HG03108 (cell line): ENCODE results near the gene PRKG1.
"Not testable (repeated sequence)": the region's sequence is repeated elsewhere in the genome, so short reads cannot be mapped to it uniquely, and the experiment has no call there.

Source experiments
- ATAC-seq: cut with Tn5 transposase; IDR thresholded peaks from one replicate; pipeline ENCODE4 v1.9.1; 2021; ENCODE audit warnings: moderate library complexity; ENCODE audit not compliant: unreplicated experiment

The PRKG1 gene

GRCh38 chr10:52020702-52021101 lies 946.4 kb downstream of the PRKG1 start:
- no peak for ATAC-seq

- ATAC-seq: no peak
Measured at GRCh38 chr10:52027055-52027705, 952.9 kb downstream of the PRKG1 start.

DNA sequence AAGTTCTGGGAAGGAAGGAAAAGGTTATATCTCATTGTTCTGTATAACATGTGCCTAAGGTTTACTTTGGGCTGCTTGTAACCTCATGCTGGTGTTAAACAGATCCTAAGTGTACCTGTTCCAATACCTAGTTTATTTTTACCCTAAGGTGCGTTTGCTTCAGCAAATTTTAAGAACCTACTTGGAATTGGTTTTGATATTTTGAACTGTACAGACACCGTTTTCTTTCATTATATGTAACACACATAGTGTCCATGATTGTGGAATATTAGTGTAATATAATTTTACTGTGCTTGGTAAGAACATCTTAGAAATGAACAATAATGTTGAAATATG lies 954.2 kb downstream of the PRKG1 start:
- ATAC-seq: no peak

GRCh38 chr10:52029628-52030027 lies 955.3 kb downstream of the PRKG1 start:
- no peak for ATAC-seq

DNA sequence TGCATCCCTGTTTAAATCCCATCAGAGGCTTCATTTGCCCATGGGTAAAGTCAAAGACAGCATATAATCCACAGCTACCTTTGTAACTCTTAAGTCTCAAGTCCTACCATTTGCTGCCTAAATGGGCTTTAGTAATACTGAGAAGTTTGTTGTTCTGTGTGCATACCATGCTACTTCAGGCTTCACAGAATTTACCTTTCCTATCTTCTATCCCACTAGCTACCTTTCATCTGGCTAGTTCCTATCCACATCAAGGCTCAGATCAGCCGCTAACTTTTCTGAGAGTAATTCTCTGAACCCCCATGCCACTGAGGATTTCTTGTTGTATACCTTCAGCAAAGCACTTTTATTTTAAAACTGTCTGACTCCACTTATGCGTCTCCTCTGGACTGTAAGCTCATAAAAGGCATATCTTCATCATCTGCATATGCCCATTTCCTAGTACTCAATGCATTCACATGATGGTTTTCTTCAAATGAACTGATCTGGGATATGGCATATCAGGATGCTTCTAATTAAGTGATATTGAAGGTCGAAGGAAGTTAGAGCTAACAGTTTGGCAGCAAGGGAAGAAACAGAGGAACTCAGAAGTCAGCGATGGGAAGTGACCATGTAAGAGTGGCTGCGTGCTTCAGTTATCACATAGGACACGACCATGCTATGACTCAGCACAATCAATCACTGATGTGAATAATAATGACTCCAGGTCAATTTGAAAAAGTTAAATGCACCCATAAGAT lies 955.9 kb downstream of the PRKG1 start:
- no peak for ATAC-seq

GRCh38 chr10:52030975-52031374 lies 956.7 kb downstream of the PRKG1 start:
- ATAC-seq: no peak

- no peak for ATAC-seq
Measured at GRCh38 chr10:52031771-52032170, 957.5 kb downstream of the PRKG1 start.

- ATAC-seq: no peak
Measured at GRCh38 chr10:52032681-52033629, 958.7 kb downstream of the PRKG1 start.

GRCh38 chr10:52039002-52039793 lies 964.9 kb downstream of the PRKG1 start:
- ATAC-seq: not testable (repeated sequence)

DNA sequence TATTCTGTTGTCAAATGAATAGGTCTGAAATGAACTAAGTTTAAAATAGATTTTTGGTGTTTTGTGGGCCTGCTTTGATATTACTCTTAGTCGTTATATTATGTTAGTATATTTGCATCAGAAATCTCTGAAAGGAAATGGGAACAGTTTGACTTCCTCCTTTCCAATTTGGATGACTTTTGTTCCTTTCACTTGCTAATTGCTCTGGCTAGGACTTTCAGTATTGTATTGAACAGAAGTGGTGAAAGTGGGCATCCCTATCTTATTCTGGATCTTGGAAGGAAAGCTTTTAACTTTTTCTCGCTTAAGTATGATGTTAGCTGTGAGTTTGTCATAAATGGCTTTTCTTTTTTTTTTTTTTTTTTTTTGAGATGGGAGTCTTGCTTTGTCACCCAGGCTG lies 966.2 kb downstream of the PRKG1 start:
- ATAC-seq: no peak

DNA sequence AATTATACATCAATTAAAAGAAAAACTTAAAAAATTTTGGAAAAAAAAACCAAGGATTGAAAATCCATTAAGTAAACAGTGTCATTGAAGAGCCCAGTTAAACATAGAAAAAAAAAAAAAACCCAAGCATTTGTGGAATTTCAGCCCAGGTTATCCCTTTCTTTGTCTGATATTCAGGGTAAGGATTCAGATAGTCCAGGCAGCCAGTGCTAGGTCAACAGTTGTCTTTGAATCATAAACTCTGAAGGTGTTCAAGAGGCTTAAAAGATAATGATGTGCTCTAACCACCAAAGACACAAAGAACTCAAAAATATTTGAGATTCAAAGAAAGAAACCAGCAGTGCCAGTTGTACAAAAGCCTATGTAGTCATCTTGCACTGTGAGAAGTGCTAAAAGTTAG lies 969.5 kb downstream of the PRKG1 start:
- ATAC-seq: no peak

DNA sequence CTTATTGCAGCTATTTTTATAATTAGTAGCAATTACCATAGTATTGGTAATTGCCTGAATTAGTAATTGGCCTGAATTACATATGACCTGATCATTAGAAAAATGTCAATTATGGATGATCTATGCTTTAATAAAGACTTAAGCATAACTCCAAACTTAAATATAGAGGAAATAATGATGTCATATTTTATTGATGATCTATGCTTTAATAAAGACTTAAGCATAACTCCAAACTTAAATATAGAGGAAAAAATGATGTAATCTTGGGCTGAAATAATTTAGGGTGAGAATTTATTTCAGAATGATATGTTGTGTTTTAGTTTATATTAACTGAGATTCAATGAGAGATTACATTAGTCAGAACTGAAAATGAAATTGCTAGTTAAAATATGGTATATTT lies 973.8 kb downstream of the PRKG1 start:
- no peak for ATAC-seq

GRCh38 chr10:52050429-52051047 lies 976.3 kb downstream of the PRKG1 start:
- no peak for ATAC-seq

DNA sequence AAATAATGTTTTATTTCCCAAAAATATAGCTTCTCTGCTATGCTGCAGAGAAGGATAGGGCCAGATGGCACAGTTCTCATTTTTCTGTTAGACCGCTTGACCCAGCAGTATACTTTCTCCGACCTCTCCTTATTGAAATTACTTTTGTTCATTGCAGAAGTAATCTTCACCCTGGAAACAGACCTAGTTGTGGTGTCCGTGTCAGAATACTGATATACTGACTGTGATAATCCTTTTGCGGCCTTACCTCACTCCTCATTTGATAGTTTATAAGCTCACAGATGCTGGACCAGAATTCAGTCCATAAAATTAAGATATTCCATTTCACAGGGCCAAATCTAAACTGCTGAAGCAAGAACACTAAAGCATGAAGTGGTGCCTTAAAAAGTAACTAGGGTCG lies 979.2 kb downstream of the PRKG1 start:
- no peak for ATAC-seq

- ATAC-seq: no peak
Measured at GRCh38 chr10:52056291-52056690, 982.0 kb downstream of the PRKG1 start.

DNA sequence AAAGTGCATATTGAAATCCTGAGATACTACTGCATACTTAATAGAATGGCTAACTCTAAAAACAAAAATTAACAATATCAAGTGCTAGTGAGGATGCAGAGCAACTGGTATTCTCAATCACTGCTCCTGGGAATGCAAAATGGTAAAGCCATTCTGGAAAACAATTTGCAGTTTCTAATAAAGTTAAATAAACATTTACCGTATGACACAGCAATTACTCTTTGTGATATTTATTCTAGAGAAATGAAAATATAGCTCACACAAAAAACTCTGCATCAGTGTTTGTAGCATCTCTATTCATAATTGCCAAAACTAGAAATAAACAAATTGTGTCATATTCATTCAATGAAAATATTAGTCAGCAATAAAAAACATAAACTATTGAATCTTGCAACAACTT lies 984.8 kb downstream of the PRKG1 start:
- no peak for ATAC-seq

GRCh38 chr10:52063159-52063558 lies 988.9 kb downstream of the PRKG1 start:
- no peak for ATAC-seq

DNA sequence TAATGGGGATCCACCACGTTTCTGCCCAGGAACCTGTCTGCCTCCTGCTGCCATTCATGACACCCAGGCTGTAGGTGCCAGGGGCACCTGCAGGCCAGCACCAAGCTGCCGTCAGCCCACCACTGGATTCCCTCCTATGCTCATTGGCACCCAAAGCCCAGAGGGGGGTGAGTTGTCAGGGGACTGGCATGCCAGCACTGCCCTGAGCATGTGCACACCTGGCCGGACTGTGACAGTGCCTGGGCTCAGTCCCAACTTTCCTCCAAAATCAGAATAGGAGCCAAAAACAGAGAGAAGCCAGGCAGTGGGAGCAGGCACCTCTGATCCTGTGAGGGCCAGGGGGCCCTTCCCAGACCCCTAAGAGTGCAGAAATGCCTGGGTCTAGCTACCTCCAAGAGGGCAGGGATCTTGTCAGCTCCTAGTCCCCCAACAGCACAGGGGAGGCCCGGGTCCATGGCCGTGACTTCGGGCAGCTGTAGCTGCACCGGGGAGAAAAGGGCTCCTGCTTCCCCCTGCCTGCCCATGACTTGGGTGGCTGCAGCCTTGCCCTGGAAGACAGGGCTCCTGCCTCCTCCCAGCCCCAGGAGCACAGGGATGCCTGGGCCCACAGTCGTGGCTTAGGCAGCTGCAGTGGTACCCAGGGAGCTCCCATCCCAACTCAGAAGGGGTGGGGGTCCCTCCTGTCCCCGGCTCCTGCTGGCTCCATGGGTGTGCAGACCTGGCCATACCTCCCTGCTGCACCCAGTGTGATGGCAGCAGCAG lies 990.0 kb downstream of the PRKG1 start:
- no peak for ATAC-seq

GRCh38 chr10:52066383-52066782 lies 992.1 kb downstream of the PRKG1 start:
- ATAC-seq: no peak

- no peak for ATAC-seq
Measured at GRCh38 chr10:52068485-52068884, 994.2 kb downstream of the PRKG1 start.
